HEK293 (cell line): ENCODE results near the gene ANKS6.

ENCODE experiments used
- CTCF ChIA-PET: fragments of 350-600 bp; formaldehyde crosslinking; extraction: SDS; loops from one replicate; lab custom pipeline; 2021; ENCODE audit warnings: antibody characterized with exemption; lab: Yijun Ruan, JAX
- POLR2A ChIA-PET: fragments of 300-600 bp; formaldehyde crosslinking; extraction: SDS; loops from one replicate; lab custom pipeline; 2020; ENCODE audit warnings: antibody characterized with exemption, inconsistent platforms; lab: Yijun Ruan, JAX
- H3K27ac ChIP-seq: fragments of 200-500 bp; sonication (Bioruptor generic); 2 replicates; pipeline ENCODE4 v1.5.1; 2014; ENCODE audit warnings: low read depth, low read length, control low read depth, inconsistent platforms; ENCODE audit errors: extremely low read depth
- H3K36me3 ChIP-seq, 2 experiments: fragments of 200-500 bp in 1 of 2; sonication (Bioruptor generic) in 1 of 2; 1 replicate in 1 of 2; 2 replicates in 1 of 2; pipeline ENCODE4 v1.5.1; 2014 to 2017; ENCODE audit warnings: inconsistent platforms in 2 of 2, low read length in 2 of 2; ENCODE audit not compliant: control insufficient read depth in 2 of 2, insufficient read depth in 1 of 2
- H3K4me1 ChIP-seq: fragments of 200-500 bp; sonication (Bioruptor generic); 2 replicates; pipeline ENCODE4 v1.5.1; 2014; ENCODE audit warnings: mild to moderate bottlenecking, low read length, inconsistent platforms; ENCODE audit not compliant: control insufficient read depth, insufficient read depth
- H3K4me3 ChIP-seq: 2 replicates; pipeline ENCODE4 v1.5.1; 2011; ENCODE audit warnings: low read depth, mild to moderate bottlenecking, control low read depth, low read length, moderate library complexity
- H3K9me3 ChIP-seq: fragments of 200-500 bp; sonication (Bioruptor generic); 2 replicates; pipeline ENCODE4 v1.5.1; 2014; ENCODE audit warnings: low read depth, low read length, inconsistent platforms; ENCODE audit not compliant: control insufficient read depth, insufficient read depth
- BCL11A ChIP-seq: fragments of 450-650 bp; formaldehyde crosslinking; IDR thresholded peaks from 2 replicates; pipeline ENCODE4 v1.5.1; 2016; ENCODE audit warnings: low read depth, missing biosample characterization, missing genetic modification characterization
- EGR2 ChIP-seq: fragments of 450-650 bp; formaldehyde crosslinking; IDR thresholded peaks from 2 replicates; pipeline ENCODE4 v1.5.1; 2016; ENCODE audit warnings: low read depth, missing biosample characterization, missing genetic modification characterization
- HOXD13 ChIP-seq: sonication (generic); formaldehyde crosslinking; IDR thresholded peaks from 2 replicates; pipeline ENCODE4 v1.8.0; 2022; ENCODE audit warnings: missing genetic modification reagents, borderline replicate concordance
- KLF10 ChIP-seq: fragments of 450-650 bp; IDR thresholded peaks from 2 replicates; pipeline ENCODE4 v1.5.1; 2018; ENCODE audit warnings: missing biosample characterization, mild to moderate bottlenecking, missing genetic modification characterization
- SCRT2 ChIP-seq: fragments of 450-650 bp; formaldehyde crosslinking; IDR thresholded peaks from 2 replicates; pipeline ENCODE4 v1.5.1; 2016; ENCODE audit warnings: missing biosample characterization, missing genetic modification characterization
- SP2 ChIP-seq: fragments of 450-650 bp; formaldehyde crosslinking; IDR thresholded peaks from 2 replicates; pipeline ENCODE4 v1.5.1; 2016; ENCODE audit warnings: missing biosample characterization, missing genetic modification characterization
- SP7 ChIP-seq: fragments of 450-650 bp; formaldehyde crosslinking; IDR thresholded peaks from 2 replicates; pipeline ENCODE4 v1.5.1; 2016; ENCODE audit warnings: missing biosample characterization, missing genetic modification characterization
- ZNF121 ChIP-seq: fragments of 450-650 bp; formaldehyde crosslinking; IDR thresholded peaks from 2 replicates; pipeline ENCODE4 v1.5.1; 2016; ENCODE audit warnings: missing biosample characterization, missing genetic modification characterization
- ZNF138 ChIP-seq: fragments of 450-650 bp; formaldehyde crosslinking; IDR thresholded peaks from 2 replicates; pipeline ENCODE4 v1.5.1; 2016; ENCODE audit warnings: missing biosample characterization, missing genetic modification characterization, borderline replicate concordance
- ZNF335 ChIP-seq: fragments of 450-650 bp; formaldehyde crosslinking; conservative IDR thresholded peaks from 2 replicates; pipeline ENCODE4 v1.5.1; 2016; ENCODE audit warnings: missing biosample characterization, missing genetic modification characterization
- ZNF416 ChIP-seq: fragments of 450-650 bp; formaldehyde crosslinking; IDR thresholded peaks from 2 replicates; pipeline ENCODE4 v1.5.1; 2016; ENCODE audit warnings: missing biosample characterization, missing genetic modification characterization
- ZNF510 ChIP-seq: fragments of 450-650 bp; formaldehyde crosslinking; IDR thresholded peaks from 2 replicates; pipeline ENCODE4 v1.5.1; 2018; ENCODE audit warnings: mild to moderate bottlenecking, missing genetic modification characterization, missing biosample characterization; ENCODE audit not compliant: insufficient replicate concordance
- ZNF521 ChIP-seq: fragments of 450-650 bp; formaldehyde crosslinking; IDR thresholded peaks from 2 replicates; pipeline ENCODE4 v1.5.1; 2017; ENCODE audit warnings: missing biosample characterization, mild to moderate bottlenecking, missing genetic modification characterization
- ZNF548 ChIP-seq: fragments of 450-650 bp; formaldehyde crosslinking; IDR thresholded peaks from 2 replicates; pipeline ENCODE4 v1.5.1; 2016; ENCODE audit warnings: missing biosample characterization, missing genetic modification characterization
- ZNF580 ChIP-seq: fragments of 450-650 bp; formaldehyde crosslinking; IDR thresholded peaks from 2 replicates; pipeline ENCODE4 v1.5.1; 2016; ENCODE audit warnings: missing biosample characterization, missing genetic modification characterization
- ZNF654 ChIP-seq: fragments of 450-650 bp; formaldehyde crosslinking; IDR thresholded peaks from 2 replicates; pipeline ENCODE4 v1.5.1; 2016; ENCODE audit warnings: low read depth, missing biosample characterization, missing genetic modification characterization
- ZNF692 ChIP-seq: fragments of 450-650 bp; formaldehyde crosslinking; IDR thresholded peaks from 2 replicates; pipeline ENCODE4 v1.5.1; 2016; ENCODE audit warnings: missing biosample characterization, missing genetic modification characterization
- ZNF768 ChIP-seq: fragments of 450-650 bp; formaldehyde crosslinking; IDR thresholded peaks from 2 replicates; pipeline ENCODE4 v1.5.1; 2018; ENCODE audit warnings: missing biosample characterization, mild to moderate bottlenecking, missing genetic modification characterization
- ZSCAN16 ChIP-seq: fragments of 450-650 bp; formaldehyde crosslinking; IDR thresholded peaks from 2 replicates; pipeline ENCODE4 v1.5.1; 2016; ENCODE audit warnings: missing biosample characterization, missing genetic modification characterization
- TF ChIP-seq, protein P1 (sequence below): fragments of 450-650 bp; formaldehyde crosslinking; IDR thresholded peaks from 2 replicates; pipeline ENCODE4 v1.5.1; 2017; ENCODE audit warnings: missing biosample characterization, missing genetic modification characterization
- TF ChIP-seq, protein P2 (sequence below): fragments of 450-650 bp; formaldehyde crosslinking; IDR thresholded peaks from 2 replicates; pipeline ENCODE4 v1.5.1; 2016; ENCODE audit warnings: missing biosample characterization, missing genetic modification characterization, borderline replicate concordance
- TF ChIP-seq, protein P3 (sequence below): sonication (generic); formaldehyde crosslinking; IDR thresholded peaks from 2 replicates; pipeline ENCODE4 v1.8.1; 2022; ENCODE audit warnings: mild to moderate bottlenecking, moderate library complexity, missing genetic modification reagents

ANKS6 gene

GRCh38 chr9:98728500-98728899, 67.9 kb downstream of the ANKS6 start:
- CTCF ChIA-PET, result interaction anchor here (0.7 to 1.5 kb wide), 3 partner anchors 46 to 176 kb away, joined by 3 to 4 read pairs (median 3); no protein-coding TSS in a partner anchor
- POLR2A ChIA-PET, result no interaction called here
- H3K27ac ChIP-seq, result no peak overlapping the region

GRCh38 chr9:98727428-98727827, 68.9 kb downstream of the ANKS6 start:
- Histone ChIP-seq H3K9me3 (no peaks in the 10 kb centered on the region), H3K36me3 (no peaks in the 10 kb centered on the region), H3K4me3 (no peak overlapping the region), H3K4me1 (no peaks in the 10 kb centered on the region), H3K27ac (no peak overlapping the region)
- CTCF ChIA-PET, result no interaction called here
- no peak for TF ChIP-seq ZNF768 (tag by site-specific recombination)
- no peak for TF ChIP-seq HOXD13 (CRISPR knock-in tag)
- no peak for TF ChIP-seq SP7 (tag by site-specific recombination)
- no peak for TF ChIP-seq ZNF692 (tag by site-specific recombination)
- POLR2A ChIA-PET, result no interaction called here

More at GRCh38 chr9:98728500-98728899, 67.9 kb downstream of the ANKS6 start:
- Histone ChIP-seq H3K4me3 (no peak overlapping the region), H3K4me1 (no peaks in the 10 kb centered on the region), H3K9me3 (no peaks in the 10 kb centered on the region), H3K36me3 (peaks cover 0 to 5% of the 10 kb centered on the region in 2 experiments; a peak in 1 of 3 replicates)
- no peak for TF ChIP-seq ZNF521 (tag by site-specific recombination)
- no peak for TF ChIP-seq BCL11A (tag by site-specific recombination)
- peak; percentile 46; the same call in 1 of the 2 replicates for TF ChIP-seq SCRT2 (tag by site-specific recombination)
- no peak for TF ChIP-seq EGR2 (tag by site-specific recombination)

DNA sequence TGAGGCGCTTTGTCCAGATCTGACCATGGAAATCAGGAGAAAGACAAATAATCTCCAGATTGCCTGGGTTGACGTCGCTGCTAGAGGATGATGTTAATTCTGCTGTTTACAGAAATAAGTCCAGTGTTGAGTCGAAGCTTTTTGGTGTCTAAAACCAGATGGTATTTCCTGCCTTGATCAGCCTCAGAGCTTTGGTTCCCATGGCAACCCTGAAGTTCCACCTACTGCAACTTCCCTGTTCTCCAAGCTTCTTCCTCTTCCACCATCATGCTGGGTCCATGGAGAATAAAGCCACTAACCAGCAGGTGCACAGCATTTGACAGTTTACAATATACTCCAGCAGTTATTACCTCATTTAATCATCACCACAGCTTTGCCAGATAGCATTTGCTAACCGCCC, 69.6 kb downstream of the ANKS6 start:
- H3K36me3 ChIP-seq, result no peaks in the 10 kb centered on the region
- no peaks in the 10 kb centered on the region for H3K9me3 ChIP-seq
- ChIA-PET POLR2A (no interaction called here), CTCF (interaction anchor here (0.6 to 1.2 kb wide), 3 partner anchors 49 to 1244 kb away, joined by 3 to 6 read pairs (median 4); no protein-coding TSS in a partner anchor)
- no peaks in the 10 kb centered on the region for H3K4me1 ChIP-seq
- H3K27ac ChIP-seq, result no peak overlapping the region
- H3K4me3 ChIP-seq, result no peak overlapping the region
- TF ChIP-seq, protein P1, sequence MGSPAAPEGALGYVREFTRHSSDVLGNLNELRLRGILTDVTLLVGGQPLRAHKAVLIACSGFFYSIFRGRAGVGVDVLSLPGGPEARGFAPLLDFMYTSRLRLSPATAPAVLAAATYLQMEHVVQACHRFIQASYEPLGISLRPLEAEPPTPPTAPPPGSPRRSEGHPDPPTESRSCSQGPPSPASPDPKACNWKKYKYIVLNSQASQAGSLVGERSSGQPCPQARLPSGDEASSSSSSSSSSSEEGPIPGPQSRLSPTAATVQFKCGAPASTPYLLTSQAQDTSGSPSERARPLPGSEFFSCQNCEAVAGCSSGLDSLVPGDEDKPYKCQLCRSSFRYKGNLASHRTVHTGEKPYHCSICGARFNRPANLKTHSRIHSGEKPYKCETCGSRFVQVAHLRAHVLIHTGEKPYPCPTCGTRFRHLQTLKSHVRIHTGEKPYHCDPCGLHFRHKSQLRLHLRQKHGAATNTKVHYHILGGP (tag by site-specific recombination), result no peak
- TF ChIP-seq ZNF416 (tag by site-specific recombination) (no peak), SP2 (no peak), ZNF548 (tag by site-specific recombination) (no peak), ZNF138 (no peak), ZNF580 (tag by site-specific recombination) (no peak), ZNF510 (tag by site-specific recombination) (no peak), ZNF121 (tag by site-specific recombination) (no peak), KLF10 (no peak), ZNF654 (tag by site-specific recombination) (no peak), ZSCAN16 (no peak), ZNF335 (tag by site-specific recombination) (no peak)
- TF ChIP-seq, protein P2, sequence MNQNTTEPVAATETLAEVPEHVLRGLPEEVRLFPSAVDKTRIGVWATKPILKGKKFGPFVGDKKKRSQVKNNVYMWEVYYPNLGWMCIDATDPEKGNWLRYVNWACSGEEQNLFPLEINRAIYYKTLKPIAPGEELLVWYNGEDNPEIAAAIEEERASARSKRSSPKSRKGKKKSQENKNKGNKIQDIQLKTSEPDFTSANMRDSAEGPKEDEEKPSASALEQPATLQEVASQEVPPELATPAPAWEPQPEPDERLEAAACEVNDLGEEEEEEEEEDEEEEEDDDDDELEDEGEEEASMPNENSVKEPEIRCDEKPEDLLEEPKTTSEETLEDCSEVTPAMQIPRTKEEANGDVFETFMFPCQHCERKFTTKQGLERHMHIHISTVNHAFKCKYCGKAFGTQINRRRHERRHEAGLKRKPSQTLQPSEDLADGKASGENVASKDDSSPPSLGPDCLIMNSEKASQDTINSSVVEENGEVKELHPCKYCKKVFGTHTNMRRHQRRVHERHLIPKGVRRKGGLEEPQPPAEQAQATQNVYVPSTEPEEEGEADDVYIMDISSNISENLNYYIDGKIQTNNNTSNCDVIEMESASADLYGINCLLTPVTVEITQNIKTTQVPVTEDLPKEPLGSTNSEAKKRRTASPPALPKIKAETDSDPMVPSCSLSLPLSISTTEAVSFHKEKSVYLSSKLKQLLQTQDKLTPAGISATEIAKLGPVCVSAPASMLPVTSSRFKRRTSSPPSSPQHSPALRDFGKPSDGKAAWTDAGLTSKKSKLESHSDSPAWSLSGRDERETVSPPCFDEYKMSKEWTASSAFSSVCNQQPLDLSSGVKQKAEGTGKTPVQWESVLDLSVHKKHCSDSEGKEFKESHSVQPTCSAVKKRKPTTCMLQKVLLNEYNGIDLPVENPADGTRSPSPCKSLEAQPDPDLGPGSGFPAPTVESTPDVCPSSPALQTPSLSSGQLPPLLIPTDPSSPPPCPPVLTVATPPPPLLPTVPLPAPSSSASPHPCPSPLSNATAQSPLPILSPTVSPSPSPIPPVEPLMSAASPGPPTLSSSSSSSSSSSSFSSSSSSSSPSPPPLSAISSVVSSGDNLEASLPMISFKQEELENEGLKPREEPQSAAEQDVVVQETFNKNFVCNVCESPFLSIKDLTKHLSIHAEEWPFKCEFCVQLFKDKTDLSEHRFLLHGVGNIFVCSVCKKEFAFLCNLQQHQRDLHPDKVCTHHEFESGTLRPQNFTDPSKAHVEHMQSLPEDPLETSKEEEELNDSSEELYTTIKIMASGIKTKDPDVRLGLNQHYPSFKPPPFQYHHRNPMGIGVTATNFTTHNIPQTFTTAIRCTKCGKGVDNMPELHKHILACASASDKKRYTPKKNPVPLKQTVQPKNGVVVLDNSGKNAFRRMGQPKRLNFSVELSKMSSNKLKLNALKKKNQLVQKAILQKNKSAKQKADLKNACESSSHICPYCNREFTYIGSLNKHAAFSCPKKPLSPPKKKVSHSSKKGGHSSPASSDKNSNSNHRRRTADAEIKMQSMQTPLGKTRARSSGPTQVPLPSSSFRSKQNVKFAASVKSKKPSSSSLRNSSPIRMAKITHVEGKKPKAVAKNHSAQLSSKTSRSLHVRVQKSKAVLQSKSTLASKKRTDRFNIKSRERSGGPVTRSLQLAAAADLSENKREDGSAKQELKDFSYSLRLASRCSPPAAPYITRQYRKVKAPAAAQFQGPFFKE (tag by site-specific recombination), result no peak
- TF ChIP-seq, protein P3, sequence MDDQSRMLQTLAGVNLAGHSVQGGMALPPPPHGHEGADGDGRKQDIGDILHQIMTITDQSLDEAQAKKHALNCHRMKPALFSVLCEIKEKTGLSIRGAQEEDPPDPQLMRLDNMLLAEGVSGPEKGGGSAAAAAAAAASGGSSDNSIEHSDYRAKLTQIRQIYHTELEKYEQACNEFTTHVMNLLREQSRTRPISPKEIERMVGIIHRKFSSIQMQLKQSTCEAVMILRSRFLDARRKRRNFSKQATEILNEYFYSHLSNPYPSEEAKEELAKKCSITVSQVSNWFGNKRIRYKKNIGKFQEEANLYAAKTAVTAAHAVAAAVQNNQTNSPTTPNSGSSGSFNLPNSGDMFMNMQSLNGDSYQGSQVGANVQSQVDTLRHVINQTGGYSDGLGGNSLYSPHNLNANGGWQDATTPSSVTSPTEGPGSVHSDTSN (CRISPR knock-in tag), result no peak
